HS-27A (cell line): ENCODE data around the gene GAPDHS.

ENCODE experiments used
- DNase-seq: peaks from one replicate; pipeline ENCODE4 v3.0.0-alpha.2; 2012; ENCODE audit warnings: low read depth, missing footprints

The GAPDHS gene

DNA sequence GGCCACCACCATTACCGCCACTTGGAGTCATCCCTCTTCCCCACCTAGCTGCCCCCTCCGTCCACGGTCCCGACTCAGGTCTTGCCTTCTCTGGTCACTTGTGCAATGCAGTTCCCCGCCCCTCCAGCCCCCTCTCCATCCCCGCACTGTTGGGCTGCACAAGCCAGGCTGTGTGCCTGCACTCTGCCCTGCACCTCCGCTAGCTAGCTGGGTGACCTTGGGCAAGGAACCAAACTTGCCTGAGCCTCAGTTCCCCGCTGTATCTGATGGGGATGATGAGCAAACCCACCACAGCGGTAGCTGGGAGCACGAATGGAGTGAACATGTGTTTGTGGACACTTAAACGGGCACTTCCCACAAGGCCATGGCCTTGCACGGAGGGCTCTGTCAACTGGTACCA lies 6.6 kb downstream of the GAPDHS start:
- no peak for DNase-seq

DNA sequence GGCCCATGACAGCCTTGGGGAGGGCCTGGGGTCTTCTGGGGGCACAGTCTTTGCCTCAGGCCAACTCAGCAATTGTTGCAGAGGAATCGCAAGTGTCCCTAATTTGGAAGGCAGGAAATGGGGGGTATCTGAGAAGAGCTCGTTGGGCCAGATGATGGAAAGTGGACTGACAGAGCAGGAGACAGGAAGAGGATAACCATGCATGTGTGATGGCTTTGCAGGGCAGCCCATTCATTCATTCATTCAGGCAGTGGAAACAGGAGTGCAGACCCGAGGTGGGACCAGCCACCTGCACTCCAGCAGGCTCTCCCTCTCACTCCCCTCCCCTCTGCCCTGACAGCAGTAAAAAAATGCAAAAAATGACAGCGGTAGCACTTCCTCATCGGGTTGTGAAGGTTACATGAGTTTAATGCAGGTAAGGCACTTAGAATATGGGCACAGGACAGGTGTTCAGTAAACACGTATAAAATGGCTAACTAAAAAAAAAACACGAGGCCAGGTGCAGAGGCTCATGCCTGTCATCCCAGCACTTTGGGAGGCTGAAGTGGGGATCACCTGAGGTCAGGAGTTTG lies 7.2 kb downstream of the GAPDHS start:
- no peak for DNase-seq

DNA sequence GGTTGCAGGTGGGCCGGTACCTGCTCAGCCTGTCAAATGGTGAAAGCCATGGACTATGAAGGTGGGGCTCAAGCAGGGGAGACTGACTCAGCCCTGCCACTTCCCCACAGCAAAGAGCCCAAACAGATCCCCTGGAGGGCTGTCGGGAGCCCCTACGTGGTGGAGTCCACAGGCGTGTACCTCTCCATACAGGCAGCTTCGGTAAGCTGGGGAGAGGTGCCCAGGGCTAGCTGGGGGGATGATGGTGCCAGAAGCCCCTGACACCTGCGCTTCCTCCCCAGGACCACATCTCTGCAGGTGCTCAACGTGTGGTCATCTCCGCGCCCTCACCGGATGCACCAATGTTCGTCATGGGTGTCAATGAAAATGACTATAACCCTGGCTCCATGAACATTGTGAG lies 9.0 kb downstream of the GAPDHS start:
- DNase-seq: no peak

DNA sequence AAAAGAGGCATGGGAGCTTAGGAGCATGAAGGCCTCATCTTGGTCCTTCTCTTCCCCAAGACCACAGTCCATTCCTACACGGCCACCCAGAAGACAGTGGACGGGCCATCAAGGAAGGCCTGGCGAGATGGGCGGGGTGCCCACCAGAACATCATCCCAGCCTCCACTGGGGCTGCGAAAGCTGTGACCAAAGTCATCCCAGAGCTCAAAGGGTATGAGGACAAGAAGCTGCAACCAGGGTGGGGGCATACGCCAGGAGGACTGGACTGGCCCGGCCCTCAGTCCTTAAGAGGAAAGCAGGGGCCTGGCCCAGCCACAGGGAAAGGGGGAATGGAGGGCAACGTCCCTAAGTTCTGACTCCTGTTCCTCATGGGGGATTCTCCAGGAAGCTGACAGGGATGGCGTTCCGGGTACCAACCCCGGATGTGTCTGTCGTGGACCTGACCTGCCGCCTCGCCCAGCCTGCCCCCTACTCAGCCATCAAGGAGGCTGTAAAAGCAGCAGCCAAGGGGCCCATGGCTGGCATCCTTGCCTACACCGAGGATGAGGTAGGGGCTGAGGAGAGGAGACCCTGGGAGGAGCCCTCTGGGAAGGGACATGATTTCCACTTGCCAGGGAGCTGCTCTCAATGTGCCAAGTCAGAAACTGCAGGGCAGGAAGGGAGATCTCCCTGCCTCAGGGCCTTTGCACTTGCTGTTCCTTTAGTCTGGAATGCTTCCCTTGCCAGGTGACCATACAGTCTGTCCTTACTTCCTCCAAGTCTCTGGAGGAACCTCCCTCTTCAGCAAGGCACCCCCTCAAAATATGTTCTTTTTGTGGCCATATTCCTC lies 10.2 kb downstream of the GAPDHS start:
- DNase-seq: no peak

DNA sequence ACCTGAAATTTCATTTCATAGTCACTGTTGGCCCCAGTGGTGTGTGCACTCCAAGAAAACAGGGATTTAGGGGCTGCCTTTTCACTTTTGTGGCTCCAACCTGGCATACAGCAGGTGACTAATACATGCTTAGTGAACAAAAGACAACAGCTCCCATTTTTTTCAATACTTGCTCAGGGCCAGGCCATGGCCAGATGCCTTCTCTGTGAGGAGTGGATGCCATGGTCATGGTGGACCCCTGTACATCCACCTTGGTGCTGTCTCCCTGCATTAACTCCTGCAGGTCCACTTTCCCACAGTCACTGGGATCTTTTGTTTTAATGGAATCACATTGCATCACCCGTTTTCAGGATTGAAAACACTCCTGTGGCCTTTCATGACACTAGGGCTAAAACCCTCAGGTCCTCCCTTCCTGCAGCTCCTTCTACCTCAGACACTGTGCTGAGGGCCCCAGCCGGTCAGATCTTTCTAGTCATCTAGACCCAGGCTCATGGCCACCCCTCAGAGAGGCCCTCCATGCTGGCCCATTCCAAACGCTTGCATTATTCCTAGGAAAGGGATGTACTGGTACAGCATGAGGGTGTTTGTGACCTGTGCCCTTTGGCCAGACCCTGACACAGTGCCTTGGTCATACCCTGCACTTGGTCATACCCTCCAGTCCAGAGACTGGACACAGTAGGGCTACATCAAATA lies 11.0 kb downstream of the GAPDHS start:
- no peak for DNase-seq

DNA sequence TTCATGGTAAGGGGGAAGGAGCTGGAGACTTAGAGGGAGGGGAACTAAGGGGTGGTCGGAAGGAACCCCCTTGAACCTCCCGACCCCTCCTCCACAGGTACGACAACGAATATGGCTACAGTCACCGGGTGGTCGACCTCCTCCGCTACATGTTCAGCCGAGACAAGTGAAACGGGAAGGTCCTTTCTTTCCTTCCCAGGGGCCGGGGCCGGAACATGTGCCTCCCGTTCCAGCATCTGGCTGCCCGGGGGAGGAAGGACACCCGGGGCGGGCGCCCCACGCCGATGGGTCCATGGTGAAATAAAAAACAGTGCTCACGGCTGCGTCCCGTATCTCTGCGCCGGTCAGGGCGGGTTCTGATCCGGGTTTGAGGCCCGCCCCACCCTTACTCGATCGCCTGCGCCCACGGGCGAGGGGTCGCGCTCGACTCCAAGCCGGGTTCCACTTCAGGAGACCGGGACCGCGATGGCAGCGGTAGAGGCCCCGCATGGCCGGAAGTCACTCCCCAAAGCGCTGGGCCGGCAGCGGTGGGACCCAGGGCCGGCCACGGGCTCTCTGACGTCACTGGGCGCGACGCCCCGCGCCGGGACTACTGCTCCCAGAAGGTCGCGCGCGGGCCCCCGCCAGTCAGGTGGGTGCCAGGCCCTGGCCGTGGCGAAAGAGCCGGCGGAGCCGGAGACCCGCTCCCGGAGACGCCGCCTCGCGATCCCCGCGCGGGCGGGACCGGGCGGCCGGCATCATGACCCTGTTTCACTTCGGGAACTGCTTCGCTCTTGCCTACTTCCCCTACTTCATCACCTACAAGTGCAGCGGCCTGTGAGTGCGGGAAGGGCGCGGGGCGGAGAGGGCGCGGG lies 12.0 kb downstream of the GAPDHS start, which contains the start of gene TMEM147:
Gene TMEM147 (plus strand): TSS at position 626 of the 854 bp plus-strand sequence. CDS start 114 bp downstream, at position 740.
- peak; percentile 92 for DNase-seq

DNA sequence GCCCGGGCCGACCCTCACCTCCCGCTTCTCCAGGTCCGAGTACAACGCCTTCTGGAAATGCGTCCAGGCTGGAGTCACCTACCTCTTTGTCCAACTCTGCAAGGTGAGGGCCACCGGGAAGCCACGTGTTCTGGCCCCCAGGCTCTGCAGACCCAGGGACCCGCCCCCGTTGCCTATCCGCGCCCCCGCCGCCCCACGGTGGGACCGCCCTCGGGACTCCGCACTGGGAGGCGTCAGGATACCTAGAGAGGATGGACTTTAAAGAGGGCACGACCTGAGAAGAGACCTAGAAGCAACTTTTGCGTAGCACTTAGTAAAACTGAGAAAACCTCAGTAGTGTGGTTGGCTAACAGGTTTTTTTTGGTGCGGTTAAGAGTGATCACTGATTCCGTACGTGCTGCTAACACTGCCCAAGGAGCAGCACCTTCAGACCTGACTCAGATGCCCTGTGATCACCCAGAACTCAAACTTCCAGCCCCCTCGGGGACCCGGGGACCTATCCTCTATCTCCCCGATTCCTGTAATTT lies 12.7 kb downstream of the GAPDHS start:
- DNase-seq: no peak

DNA sequence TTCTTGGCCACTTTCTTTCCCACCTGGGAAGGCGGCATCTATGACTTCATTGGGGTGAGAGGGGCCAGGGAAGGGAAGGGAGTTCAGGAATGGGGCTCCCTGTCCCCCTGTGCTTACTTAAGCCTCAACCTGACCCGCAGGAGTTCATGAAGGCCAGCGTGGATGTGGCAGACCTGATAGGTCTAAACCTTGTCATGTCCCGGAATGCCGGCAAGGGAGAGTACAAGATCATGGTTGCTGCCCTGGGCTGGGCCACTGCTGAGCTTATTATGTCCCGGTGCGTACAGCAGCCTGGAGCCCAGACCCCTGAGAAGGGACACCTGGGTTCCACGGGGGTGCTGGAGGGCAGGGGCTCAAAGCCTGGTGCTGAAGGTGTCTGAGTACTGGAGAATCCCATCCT lies 13.3 kb downstream of the GAPDHS start:
- no peak for DNase-seq

DNA sequence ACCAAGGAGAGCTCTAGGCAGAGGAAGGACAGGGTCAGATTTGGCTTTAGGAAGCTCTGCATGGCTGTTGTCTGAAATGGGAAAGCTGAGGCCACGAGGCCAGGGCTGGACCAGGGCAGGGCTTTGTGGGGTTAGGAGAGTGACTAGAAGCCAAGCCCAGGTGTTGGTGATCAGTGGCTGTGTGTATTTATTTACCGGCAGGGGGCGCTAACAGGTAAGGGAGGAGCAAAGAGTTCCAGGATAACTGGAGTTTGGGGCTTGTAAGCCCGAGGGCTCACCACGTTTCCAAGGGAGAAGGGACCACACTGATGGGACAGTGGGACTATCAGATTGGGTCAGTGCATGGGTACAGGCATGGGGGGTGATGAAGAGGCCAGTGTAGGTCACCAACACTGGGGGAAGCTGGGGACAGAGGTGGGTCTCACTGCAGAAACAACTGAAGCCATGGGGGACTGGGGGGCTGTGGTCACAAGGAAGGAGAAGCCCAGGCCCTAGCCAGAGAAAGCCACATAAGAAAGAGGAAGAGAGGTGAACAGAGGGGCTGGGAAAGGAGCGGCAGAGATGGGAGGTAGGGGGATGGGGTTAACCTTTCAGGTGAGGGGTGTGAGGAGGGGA lies 16.0 kb downstream of the GAPDHS start:
- DNase-seq: peak; percentile 53

DNA sequence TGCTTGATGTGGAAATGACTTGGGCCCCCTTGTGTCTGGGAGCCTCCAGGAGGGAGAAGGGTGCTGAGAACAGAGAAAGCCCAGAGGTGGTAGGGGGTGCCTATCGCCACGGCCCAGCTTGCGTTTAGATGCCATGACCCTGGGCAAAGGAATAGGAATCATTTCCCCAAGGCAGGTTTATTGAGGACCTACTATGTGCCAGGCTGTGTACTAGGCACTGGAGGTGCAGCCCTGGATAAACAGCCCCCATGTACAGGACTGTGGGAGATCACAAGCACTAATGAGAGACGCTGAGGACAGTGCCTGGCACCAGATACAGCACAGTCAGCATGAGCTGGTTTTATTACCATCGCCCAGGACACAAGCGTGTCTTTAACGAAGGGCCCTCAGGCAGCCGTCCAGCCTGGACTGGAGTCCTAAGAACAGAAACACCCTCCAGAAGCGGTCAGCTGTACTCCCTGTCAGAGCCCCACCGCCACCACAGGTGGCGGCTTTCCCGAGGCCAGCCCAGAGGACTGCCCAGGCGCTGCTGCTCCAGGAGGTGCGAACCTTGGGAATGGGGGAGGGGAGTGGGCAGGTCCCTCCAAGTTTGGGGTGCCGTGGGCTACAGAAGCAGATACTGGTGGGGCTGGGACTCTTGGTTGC lies 16.7 kb downstream of the GAPDHS start:
- no peak for DNase-seq

DNA sequence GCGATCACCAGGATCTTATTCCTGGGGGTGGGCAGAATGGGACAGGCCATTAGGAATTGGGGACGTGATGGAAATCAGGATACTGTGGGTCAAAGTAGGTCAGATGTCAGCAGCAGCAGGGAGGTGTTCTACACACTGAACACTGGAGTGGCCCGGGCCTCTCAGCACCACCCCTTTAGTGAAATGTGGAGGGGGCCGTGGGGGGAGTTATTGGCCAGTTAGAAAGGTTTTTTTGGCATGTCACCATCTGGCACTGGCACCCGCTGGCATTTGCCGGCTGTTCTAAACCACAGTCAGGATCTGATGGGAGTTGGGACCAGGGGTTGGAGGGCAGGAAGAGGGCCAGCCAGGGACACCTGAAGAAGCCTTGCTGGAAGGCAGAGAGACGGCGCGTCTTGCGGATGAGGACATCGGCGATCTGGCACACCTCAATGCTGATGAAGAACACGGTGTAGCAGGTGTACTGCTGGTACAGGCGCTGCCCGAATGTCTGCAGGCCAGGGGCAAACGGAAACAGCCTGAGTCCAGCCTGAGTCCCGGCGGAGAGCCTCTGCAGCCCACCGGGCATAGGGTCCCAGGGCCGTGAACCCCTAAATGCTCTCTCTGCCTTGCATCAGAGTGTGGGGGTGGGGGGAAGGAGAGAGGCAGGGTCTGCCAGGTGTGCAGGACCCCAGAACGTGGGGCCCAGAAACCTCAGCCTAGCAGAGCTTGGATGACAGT lies 18.0 kb downstream of the GAPDHS start:
- DNase-seq: no peak

DNA sequence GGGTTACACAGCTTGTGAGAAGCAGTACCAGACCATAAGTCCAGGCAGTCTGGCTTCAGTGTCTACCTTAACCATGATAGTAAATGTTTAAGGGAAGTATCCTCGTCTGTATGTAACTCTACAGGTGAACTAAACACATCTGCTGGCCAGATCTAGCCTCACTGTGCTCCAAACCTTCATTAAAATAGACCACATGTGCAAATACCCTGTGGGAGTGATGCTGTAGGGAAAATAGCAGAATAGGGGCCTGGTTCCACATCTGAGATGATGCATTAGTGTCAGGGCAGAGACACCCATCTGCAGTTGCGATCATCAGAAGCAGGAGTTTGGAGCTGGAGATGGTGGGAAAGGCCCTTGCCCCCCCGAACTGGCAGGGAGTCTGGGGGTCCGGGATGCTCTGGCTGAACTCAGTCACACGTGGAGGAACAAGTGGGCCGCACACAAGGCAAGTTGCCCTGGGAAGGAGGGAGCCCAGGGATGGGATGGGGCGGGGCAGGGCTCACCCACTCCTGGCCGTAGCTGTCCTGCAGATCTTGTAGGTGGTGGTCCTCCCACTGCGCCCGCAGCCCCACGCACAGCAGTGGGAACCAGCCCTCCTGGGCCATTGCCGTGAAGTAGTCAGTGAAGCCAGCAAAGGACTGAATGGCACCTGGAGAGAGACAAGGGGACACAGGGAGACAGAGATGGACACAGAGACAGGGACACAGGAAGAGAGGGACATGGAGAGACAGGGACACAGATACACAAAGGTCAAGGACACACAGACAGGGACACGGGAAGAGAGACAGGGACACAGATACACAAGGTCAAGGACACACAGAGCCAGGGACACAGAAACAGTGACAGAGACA lies 19.5 kb downstream of the GAPDHS start:
- no peak for DNase-seq

DNA sequence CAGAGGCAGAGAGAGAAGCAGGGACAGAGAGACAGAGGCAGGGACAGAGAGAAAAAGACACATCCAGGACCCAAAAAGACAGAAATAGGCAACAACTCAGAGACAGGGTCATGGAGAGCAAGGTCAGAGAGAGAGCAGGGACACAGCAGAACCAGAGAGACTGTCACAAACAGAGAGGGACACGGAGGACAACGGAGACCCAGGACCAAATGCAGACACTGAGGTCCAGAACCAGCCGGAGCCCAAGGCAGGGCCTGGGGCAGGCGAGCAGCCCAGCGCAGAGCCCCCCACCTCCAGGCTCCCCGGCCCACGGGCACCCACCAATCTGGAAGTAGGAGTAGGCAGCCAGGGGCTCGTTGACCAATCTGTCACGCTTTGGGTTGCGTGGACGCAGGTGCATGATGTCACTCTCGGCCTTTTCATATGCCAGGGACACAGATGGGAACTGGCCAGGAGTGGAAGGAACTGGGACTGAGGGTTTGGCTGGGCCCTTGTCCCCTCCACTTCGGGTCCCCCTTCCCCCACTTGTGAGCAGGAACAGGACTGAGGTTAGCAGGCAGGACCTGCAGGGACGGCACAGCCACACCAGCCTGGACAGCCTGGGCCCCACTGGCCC lies 20.2 kb downstream of the GAPDHS start:
- no peak for DNase-seq

DNA sequence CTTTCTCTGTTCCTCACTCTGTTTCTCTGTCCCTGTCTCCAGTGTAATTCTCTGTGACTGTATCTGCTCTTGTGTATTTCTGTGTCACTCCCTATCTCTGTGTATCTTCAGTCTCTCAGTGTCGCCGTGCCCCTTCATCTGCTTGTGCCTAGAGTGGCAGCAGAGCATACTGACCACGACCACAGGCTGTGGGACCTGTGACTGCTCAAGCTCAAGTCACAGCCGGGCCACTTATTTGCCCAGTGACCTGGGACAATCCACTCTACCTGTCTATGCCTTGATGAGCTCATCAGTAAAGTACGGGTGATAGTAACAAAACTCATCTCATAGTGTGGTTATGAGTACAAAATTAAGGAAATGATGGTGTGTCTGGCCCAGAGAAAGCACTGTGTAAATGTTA lies 20.8 kb downstream of the GAPDHS start:
- no peak for DNase-seq

DNA sequence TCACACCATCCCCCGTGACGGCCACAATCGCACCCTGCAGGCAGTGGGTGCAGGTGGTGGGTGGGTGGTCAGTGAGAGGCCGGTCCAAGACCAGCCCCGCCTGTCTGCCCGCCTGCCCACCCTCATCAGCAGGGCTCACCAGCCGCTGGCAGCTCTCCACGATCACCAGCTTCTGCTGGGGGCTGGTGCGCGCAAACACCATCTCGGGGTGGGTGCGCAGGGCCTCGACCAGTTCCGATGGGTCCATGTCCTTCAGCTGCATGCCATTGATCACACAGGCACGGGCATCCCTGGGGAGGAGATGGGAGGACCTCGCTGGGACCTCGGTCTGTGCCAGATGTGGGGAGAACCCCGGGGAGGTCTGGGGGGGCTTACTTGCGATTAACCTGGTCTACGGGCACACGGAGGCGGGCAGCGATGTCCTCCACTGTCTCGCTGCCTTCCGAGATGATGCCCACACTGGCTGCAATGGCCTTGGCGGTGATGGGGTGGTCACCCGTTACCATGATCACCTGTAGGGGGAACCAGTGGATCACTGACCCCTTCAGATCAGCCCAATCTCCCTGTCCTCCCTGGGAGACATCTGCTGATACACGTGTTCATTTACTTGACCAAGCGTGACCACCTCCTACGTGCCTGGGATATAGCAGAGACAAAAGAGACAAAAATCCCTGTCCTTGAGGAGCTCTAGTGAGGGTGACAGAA lies 22.2 kb downstream of the GAPDHS start:
- peak; percentile 34 for DNase-seq

DNA sequence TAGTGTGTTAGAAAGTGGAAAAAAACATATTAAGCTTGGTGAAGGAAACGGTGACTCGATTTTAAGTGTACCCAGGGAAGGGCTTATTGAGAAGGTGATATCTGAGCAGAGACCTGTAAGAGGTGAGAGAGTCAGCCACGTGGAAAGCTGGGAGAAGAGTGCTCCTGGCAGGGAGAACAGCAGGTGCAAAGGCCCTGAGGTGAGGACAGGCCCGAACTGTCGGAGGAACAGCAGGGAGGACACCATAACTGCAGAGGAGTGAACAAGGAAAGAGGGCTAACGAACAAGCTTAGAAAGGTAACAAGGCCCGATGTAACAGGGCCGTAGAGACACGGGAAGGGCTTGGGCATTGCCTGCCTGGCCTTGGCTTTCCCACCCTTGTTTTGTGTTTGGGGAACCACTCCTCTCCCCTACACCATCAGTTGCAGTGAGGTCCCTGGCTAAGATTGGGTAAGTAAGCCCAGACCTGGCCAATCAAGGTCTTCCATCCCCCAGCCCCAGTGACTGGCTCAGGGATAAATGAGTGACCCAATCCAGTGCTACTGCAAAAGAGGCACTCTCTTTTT lies 22.9 kb downstream of the GAPDHS start:
- DNase-seq: no peak

DNA sequence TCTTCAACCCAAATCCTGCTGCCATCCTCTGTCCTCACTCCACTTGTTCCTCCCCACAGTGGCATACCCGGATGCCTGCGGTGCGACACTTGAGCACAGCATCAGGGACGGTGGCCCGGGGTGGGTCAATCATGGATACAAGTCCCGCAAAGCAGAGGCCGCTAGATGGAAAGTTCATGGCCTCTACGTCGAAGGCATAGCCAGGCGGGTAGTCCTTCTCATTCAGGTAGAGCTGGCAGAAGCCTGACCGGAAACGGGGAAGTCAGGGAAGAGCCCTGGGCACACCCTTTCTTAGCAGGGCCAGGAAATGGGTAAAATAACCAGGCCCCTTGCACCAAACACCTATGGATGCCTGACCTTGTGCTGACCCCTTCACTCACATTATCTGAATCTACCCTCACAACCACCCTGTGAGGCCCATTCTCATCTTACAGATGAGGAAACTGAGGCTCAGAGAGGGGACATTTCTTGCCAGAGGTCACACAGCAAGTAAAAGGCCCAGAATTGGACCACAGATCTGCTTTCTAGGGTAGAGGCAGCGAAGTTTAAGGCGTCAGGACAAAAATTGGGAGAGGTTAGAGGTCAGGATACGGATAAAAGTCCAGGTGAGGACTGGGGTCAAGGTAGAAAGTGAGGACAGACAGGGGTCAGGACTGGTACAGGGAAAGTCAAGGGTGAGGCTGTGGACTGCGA lies 23.7 kb downstream of the GAPDHS start:
- no peak for DNase-seq
